AG04449 (cell line): Measurements from ENCODE around the gene WNT4.

Experiments used
- CTCF ChIA-PET: fragments of 350-600 bp; formaldehyde crosslinking; extraction: SDS; loops from one replicate; lab custom pipeline; 2021; ENCODE audit warnings: antibody characterized with exemption; lab: Yijun Ruan, JAX
- POLR2A ChIA-PET: fragments of 400-600, 350-600 bp; formaldehyde crosslinking; extraction: SDS; loops from one replicate; lab custom pipeline; 2020; ENCODE audit warnings: antibody characterized with exemption, inconsistent platforms; lab: Yijun Ruan, JAX
- DNase-seq: peaks from one replicate; pipeline ENCODE4 v3.0.0-alpha.2; 2010; ENCODE audit warnings: low read depth, low spot score
- H3K4me3 ChIP-seq: 2 replicates; pipeline ENCODE4 v1.5.1; 2011; ENCODE audit warnings: low read depth, mild to moderate bottlenecking, control low read depth, low read length
- CTCF ChIP-seq: IDR thresholded peaks from one replicate; pipeline ENCODE4 v1.5.1; 2011; ENCODE audit warnings: mild to moderate bottlenecking, moderate library complexity, low read length, control low read depth, inconsistent platforms; ENCODE audit not compliant: insufficient read depth; ENCODE audit errors: missing control alignments

The WNT4 gene

GRCh38 chr1:22141554-22142314 is 1.2 kb downstream of the WNT4 start:
- CTCF ChIA-PET: interaction anchor here (0.8 to 1.2 kb wide), 3 partner anchors 8 to 11 kb away, joined by 3 to 5 read pairs (median 4); no protein-coding TSS in a partner anchor
- POLR2A ChIA-PET: no interaction called here
- TF ChIP-seq CTCF: no peak
- H3K4me3 ChIP-seq: no peak overlapping the region
- no peak for DNase-seq

GRCh38 chr1:22140694-22141093 is 2.2 kb downstream of the WNT4 start:
- ChIA-PET POLR2A (no interaction called here), CTCF (no interaction called here)
- no peak for TF ChIP-seq CTCF
- no peak for DNase-seq
- no peak overlapping the region for H3K4me3 ChIP-seq

GRCh38 chr1:22139817-22140216 is 3.1 kb downstream of the WNT4 start:
- no peak overlapping the region for H3K4me3 ChIP-seq
- ChIA-PET POLR2A (interaction anchor here (0.6 kb wide), 1 partner anchor 115 kb away, joined by 3 read pairs; no protein-coding TSS in a partner anchor), CTCF (interaction anchor here (2.1 kb wide), 1 partner anchor 10 kb away, joined by 6 read pairs; no protein-coding TSS in a partner anchor)
- no peak for TF ChIP-seq CTCF
- DNase-seq: no peak

- DNase-seq: no peak
- no peak for TF ChIP-seq CTCF
- ChIA-PET CTCF (interaction anchor here (0.6 to 2.1 kb wide), 3 partner anchors 9 to 501 kb away, joined by 3 to 6 read pairs (median 3); no protein-coding TSS in a partner anchor), POLR2A (no interaction called here)
- no peak overlapping the region for H3K4me3 ChIP-seq
Observed at GRCh38 chr1:22139066-22139594, 3.8 kb downstream of the WNT4 start.

- CTCF ChIA-PET: interaction anchor here (0.9 to 1.1 kb wide), 2 partner anchors 22 to 279 kb away, joined by 3 read pairs; no protein-coding TSS in a partner anchor
- TF ChIP-seq CTCF: no peak
Observed at GRCh38 chr1:22137004-22137720, 5.7 kb downstream of the WNT4 start.

More at GRCh38 chr1:22137004-22137720, 5.7 kb downstream of the WNT4 start:
- no peak overlapping the region for H3K4me3 ChIP-seq
- POLR2A ChIA-PET: no interaction called here
- DNase-seq: no peak
